C4-2B (cell line): ENCODE data around the gene RYR3.

ENCODE experiments used
- H3K27ac ChIP-seq: fragments of 450-650 bp; 2 replicates; pipeline ENCODE4 v1.5.1; 2017
- ZFX ChIP-seq: fragments of 450-650 bp; IDR thresholded peaks from 2 replicates; pipeline ENCODE4 v1.6.1; 2017
- TF ChIP-seq, protein P1 (sequence below): fragments of 450-650 bp; conservative IDR thresholded peaks from 2 replicates; pipeline ENCODE4 v1.5.1; 2017; ENCODE audit warnings: mild to moderate bottlenecking

RYR3 gene

DNA sequence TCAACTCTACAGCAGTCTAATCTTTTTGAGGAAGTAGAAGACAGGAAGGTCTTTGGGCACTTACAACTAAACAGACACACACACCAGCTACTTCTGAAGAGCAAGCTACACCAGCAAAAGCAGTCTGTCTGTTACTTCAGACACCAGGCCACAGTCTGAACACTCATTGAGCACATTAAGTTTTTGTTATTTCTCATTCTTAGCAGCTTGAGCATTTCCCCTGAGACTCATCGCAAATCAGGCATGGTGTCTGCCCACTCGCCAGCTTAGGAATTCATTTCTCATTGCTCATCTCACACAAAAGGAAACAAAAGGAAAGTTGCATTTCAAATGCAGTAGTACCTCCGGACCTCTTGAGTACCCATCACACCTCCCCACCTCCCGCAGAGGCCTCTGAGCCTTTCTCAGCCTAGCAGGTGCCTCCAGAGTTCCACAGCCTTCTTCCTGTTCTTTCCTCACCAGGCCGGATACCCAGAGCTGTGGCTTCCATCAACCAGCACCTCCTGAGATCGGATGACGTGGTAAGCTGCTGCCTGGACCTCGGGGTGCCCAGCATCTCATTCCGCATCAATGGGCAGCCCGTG, 302.0 kb downstream of the RYR3 start:
- H3K27ac ChIP-seq: no peak overlapping the region
- no peak for TF ChIP-seq ZFX
- TF ChIP-seq, protein P1, sequence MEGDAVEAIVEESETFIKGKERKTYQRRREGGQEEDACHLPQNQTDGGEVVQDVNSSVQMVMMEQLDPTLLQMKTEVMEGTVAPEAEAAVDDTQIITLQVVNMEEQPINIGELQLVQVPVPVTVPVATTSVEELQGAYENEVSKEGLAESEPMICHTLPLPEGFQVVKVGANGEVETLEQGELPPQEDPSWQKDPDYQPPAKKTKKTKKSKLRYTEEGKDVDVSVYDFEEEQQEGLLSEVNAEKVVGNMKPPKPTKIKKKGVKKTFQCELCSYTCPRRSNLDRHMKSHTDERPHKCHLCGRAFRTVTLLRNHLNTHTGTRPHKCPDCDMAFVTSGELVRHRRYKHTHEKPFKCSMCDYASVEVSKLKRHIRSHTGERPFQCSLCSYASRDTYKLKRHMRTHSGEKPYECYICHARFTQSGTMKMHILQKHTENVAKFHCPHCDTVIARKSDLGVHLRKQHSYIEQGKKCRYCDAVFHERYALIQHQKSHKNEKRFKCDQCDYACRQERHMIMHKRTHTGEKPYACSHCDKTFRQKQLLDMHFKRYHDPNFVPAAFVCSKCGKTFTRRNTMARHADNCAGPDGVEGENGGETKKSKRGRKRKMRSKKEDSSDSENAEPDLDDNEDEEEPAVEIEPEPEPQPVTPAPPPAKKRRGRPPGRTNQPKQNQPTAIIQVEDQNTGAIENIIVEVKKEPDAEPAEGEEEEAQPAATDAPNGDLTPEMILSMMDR: no peak

DNA sequence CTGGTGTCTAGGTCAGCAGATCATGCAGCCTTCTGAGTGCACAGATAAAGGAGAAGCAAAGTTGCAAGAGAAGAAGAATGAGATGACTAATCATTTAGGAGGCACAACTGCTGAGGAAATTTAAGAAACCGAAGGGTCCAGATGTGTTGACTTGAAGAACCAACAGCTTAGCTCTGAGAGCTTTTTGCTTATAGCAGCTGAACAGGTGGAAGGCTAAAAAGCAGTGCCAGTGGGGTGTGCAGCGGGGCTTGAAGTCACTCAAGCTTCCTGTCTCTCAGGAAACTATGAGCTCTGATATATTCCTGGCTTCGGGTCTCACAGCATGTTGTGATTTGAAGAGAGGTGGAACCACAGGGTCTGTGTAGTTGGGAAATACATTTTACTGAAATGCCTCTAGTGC, 305.7 kb downstream of the RYR3 start:
- no peak overlapping the region for H3K27ac ChIP-seq
- no peak for TF ChIP-seq ZFX
- TF ChIP-seq, protein P1: no peak

DNA sequence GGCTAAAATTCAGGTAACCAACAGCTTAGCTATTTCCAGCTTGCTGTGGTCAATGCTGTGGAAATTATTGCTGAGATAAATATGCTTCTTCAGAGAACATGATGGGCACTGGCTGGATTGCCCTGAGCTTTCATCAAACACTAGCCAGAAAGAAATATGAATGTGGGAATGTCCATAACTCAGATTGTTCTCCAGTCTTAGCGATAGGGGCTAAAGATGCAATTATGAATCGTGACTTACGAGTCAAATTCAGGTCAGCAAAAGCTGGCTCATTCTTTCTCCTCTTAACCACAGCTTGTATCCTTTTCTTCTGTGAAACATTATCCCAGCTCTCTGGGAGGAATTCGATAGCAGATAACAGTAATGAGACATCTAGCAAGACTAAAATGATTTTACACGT, 307.6 kb downstream of the RYR3 start:
- TF ChIP-seq, protein P1: no peak
- no peak for TF ChIP-seq ZFX
- no peak overlapping the region for H3K27ac ChIP-seq

DNA sequence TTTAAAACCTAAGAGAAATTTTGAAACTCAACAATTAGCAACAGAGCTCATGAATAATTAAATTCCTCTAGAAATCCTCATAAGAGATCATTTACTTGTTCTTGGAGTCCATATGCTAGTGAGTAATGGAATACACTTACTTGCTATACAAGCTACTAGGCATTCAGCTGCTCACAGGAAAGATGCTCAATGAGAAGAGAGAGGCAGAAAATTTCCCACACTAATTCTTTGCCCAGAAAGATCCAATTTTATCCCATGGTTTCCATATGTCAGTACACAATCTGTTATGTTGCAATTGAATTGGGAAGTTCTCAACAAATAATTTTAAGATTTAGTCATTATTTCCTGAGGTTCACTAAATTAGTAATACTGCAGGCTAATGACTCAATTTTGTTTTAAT, 310.4 kb downstream of the RYR3 start:
- TF ChIP-seq, protein P1: no peak
- TF ChIP-seq ZFX: no peak

DNA sequence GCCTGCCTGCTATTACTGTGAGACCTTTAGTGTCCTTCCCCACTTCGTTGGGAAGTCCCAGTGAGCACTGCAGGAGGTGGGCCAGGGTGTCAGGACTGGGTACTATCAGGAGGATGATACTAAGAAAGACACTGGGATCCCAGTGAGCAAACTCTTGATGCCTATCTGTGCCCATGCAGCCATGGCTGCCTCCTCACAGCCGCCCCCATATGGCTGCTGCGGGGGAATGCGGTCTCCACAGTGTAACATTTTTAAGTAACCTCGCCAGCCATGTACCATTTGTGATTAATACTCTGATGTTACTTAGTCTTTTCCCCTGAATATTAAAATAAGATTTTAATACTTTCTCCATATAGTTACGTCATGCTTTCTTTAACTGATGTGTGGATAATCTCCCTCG, 312.2 kb downstream of the RYR3 start:
- TF ChIP-seq, protein P1: peak; percentile 16; the same call in 1 of the 2 replicates
- TF ChIP-seq ZFX: no peak
- no peak overlapping the region for H3K27ac ChIP-seq

More for the DNA sequence above, 310.4 kb downstream of the RYR3 start:
- no peak overlapping the region for H3K27ac ChIP-seq

DNA sequence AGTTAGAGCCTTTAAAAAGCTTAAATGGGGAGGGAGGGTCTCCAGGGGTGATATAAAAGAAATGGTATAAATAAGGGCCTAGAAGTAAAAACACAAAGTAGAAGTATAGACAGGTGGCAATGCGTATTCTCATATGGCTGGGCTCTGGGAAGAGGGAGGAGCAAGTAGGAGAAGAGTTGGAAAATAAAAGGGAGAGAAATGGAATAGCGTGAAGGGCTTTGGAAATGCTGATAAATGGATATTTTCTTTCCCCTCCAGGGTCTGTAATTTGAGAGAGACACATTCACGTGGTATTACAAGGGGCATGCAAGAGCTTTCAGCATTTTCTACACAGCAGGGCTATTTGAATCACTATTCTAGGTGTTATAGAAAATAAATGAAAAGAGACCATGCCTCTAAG, 313.7 kb downstream of the RYR3 start:
- no peak for TF ChIP-seq ZFX
- TF ChIP-seq, protein P1: no peak
- no peak overlapping the region for H3K27ac ChIP-seq

DNA sequence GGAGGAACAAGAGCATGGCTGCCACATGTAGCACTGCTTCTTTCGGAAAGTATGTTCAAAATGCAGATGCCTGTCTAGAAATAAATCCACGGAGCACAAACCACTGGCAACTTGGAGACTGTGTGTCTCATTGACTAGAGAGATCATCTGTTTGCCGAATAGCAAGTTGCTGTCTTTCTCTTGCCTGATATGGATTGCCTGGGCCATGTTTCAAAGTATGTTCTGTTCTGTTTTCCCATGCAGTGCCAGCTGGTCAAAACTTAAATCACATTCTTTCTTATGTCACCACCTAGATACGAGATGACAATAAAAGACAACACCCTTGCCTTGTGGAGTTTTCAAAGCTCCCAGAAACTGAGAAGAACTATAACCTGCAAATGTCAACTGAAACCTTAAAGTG, 318.9 kb downstream of the RYR3 start:
- TF ChIP-seq, protein P1: no peak
- TF ChIP-seq ZFX: no peak
- no peak overlapping the region for H3K27ac ChIP-seq
